Prostate gland (tissue), 2 donors: Measurements from ENCODE around the gene LRP2.

Experiments
- CTCF ChIP-seq, 4 experiments: fragments of 200-600 bp in 2 of 4; fragments of 450-650 bp in 2 of 4; sonication (generic) in 2 of 4; IDR thresholded peaks; 1 replicate in 3 of 4; 2 replicates in 1 of 4; pipeline ENCODE4 v1.5.1; 2016 to 2019; ENCODE audit warnings: antibody characterized with exemption in 4 of 4, mild to moderate bottlenecking in 2 of 4, moderate library complexity in 2 of 4
- POLR2A ChIP-seq: fragments of 450-650 bp; IDR thresholded peaks from one replicate; pipeline ENCODE4 v1.6.1; 2016; ENCODE audit warnings: antibody characterized with exemption, mild to moderate bottlenecking

GRCh38 chr2:169182573-169182972, 179.8 kb downstream of the LRP2 start:
- TF ChIP-seq CTCF (IDR thresholded peaks at IDR 0.05) (no peak), POLR2A (no peak)
